Gastrocnemius medialis (tissue), 4 donors: ENCODE results near the gene CGNL1. TPM values are rescaled to one million over a fixed set of nuclear protein-coding genes. Genes with fewer than 3 reads are reported as not detected.

ENCODE experiments used
- ATAC-seq, 2 donors: fragments of 150-250 bp; one replicate each; pipeline ENCODE4 v1.9.1; 2016
- DNase-seq, 2 donors: peaks; one replicate each; pipeline ENCODE4 v3.0.0-alpha.2; 2019
- H3K27ac ChIP-seq, 4 donors: fragments of 200-600 bp; sonication (generic); 1 replicate in 1 of 4; 2 replicates in 3 of 4; pipeline ENCODE4 v1.5.1; 2016 to 2018; ENCODE audit warnings: mild to moderate bottlenecking in 2 of 4, moderate library complexity in 1 of 4
- H3K27me3 ChIP-seq, 3 donors: fragments of 200-600 bp; sonication (generic) in 2 of 3; 1 replicate in 1 of 3; 2 replicates in 2 of 3; pipeline versions ENCODE4 v1.5.1 to v1.6.0; 2016 to 2019; ENCODE audit warnings: mild to moderate bottlenecking in 1 of 3, moderate library complexity in 1 of 3
- H3K36me3 ChIP-seq, 2 donors: fragments of 200-600 bp; sonication (generic) in 1 of 2; one replicate each; pipeline ENCODE4 v1.5.1; 2017 to 2018
- H3K4me1 ChIP-seq, 2 donors: fragments of 200-600 bp; sonication (generic) in 1 of 2; one replicate each; pipeline ENCODE4 v1.5.1; 2016 to 2017; ENCODE audit warnings: mild to moderate bottlenecking in 2 of 2
- H3K4me3 ChIP-seq, 4 donors: fragments of 200-600 bp; sonication (generic) in 3 of 4; 1 replicate in 1 of 4; 2 replicates in 3 of 4; pipeline ENCODE4 v1.5.1; 2016 to 2019; ENCODE audit warnings: mild to moderate bottlenecking in 2 of 4
- H3K9me3 ChIP-seq, 3 donors: fragments of 200-600 bp; sonication (generic) in 2 of 3; 1 replicate in 1 of 3; 2 replicates in 2 of 3; pipeline ENCODE4 v1.5.1; 2016 to 2019
- CTCF ChIP-seq, 5 experiments: fragments of 450-650 bp in 3 of 5; fragments of 200-600 bp in 2 of 5; sonication (generic) in 2 of 5; IDR thresholded peaks in 4 of 5; conservative IDR thresholded peaks in 1 of 5; 1 replicate in 4 of 5; 2 replicates in 1 of 5; pipeline ENCODE4 v1.5.1; 2016 to 2019; ENCODE audit warnings: antibody characterized with exemption in 5 of 5, mild to moderate bottlenecking in 3 of 5, moderate library complexity in 3 of 5
- POLR2A ChIP-seq, 2 donors: fragments of 450-650 bp; IDR thresholded peaks; one replicate each; pipeline ENCODE4 v1.6.1; 2017; ENCODE audit warnings: antibody characterized with exemption in 2 of 2, mild to moderate bottlenecking in 2 of 2, moderate library complexity in 2 of 2
- in situ Hi-C, 4 donors: fragments of 200-750 bp; cut with MboI; loops; one replicate each; pipeline versions ENCODE4 v1.15.0 to v1.8.0; 2017; ENCODE audit warnings: low sequenced_read_pairs in 4 of 4
- intact Hi-C: fragments of 100-400 bp; cut with DNase I; formaldehyde crosslinking; loops from one replicate; pipeline ENCODE4 v1.15.1; 2023; ENCODE audit warnings: low total_unique reads
- total RNA-seq, 4 donors: library from RNA; depleted of rRNA; stranded (reverse); fragments of >200 nt; gene quantifications; one replicate each; pipeline versions ENCODE4 v1.1.0 to v1.2.3, GENCODE V29; 2016

CGNL1 gene
- total RNA-seq, 4 donors from 2014 or later, result 0.15 to 0.85 (median 0.49) TPM

GRCh38 chr15:57557267-57557666 is 181.0 kb downstream of the CGNL1 start:
- Histone ChIP-seq H3K4me1 (peaks cover 12 to 13% of the 10 kb centered on the region in 2 donors), H3K27me3 (no peaks in the 10 kb centered on the region), H3K9me3 (no peaks in the 10 kb centered on the region), H3K36me3 (no peaks in the 10 kb centered on the region), H3K27ac (no peak overlapping the region), H3K4me3 (no peak overlapping the region)
- ATAC-seq (no peak), DNase-seq (no peak)
- in situ Hi-C loops, result loop anchor here (10.0 to 25.0 kb wide), 5 partner anchors 88 to 505 kb away; partner anchors contain the start of gene ALDH1A2 (in 1 of the 4)
- no peak for TF ChIP-seq POLR2A (IDR thresholded peaks at IDR 0.05)
- TF ChIP-seq CTCF (IDR thresholded peaks at IDR 0.05 in 4 of 5, conservative IDR thresholded peaks at IDR 0.05 in 1 of 5), result no peak
- intact Hi-C loops, result loop anchor here (10.0 kb wide), 1 partner anchor 508 kb away; the partner anchor contains the start of gene ALDH1A2

GRCh38 chr15:57557810-57558209 is 181.5 kb downstream of the CGNL1 start:
- Histone ChIP-seq H3K4me1 (peaks cover 12 to 13% of the 10 kb centered on the region in 2 donors), H3K36me3 (no peaks in the 10 kb centered on the region), H3K4me3 (no peak overlapping the region), H3K27me3 (no peaks in the 10 kb centered on the region), H3K27ac (no peak overlapping the region), H3K9me3 (no peaks in the 10 kb centered on the region)
- DNase-seq, result no peak
- no peak for ATAC-seq
- no peak for TF ChIP-seq POLR2A (IDR thresholded peaks at IDR 0.05)
- no peak for TF ChIP-seq CTCF (IDR thresholded peaks at IDR 0.05 in 4 of 5, conservative IDR thresholded peaks at IDR 0.05 in 1 of 5)
- intact Hi-C loops, result loop anchor here (10.0 kb wide), 1 partner anchor 507 kb away; the partner anchor contains the start of gene ALDH1A2
- in situ Hi-C loops, result loop anchor here (10.0 to 25.0 kb wide), 5 partner anchors 87 to 504 kb away; partner anchors contain the start of gene ALDH1A2 (in 1 of the 4)

GRCh38 chr15:57559875-57560274 is 183.6 kb downstream of the CGNL1 start:
- H3K36me3 ChIP-seq, result no peaks in the 10 kb centered on the region
- DNase-seq (peak; percentile 19 to 59), ATAC-seq (peak; percentile 65 to 73)
- no peak overlapping the region for H3K27ac ChIP-seq
- intact Hi-C loops (loop anchor here (1.0 to 10.0 kb wide), 6 partner anchors 52 to 505 kb away; partner anchors contain the start of genes ALDH1A2 and POLR2M), in situ Hi-C loops (loop anchor here (5.0 to 25.0 kb wide), 7 partner anchors 52 to 502 kb away; partner anchors contain the start of gene ALDH1A2 (in 1 of the 4))
- H3K27me3 ChIP-seq, result no peaks in the 10 kb centered on the region
- no peaks in the 10 kb centered on the region for H3K9me3 ChIP-seq
- TF ChIP-seq POLR2A (IDR thresholded peaks at IDR 0.05), result no peak
- peak; percentile 80 to 90 (median 87) for TF ChIP-seq CTCF (IDR thresholded peaks at IDR 0.05 in 4 of 5, conservative IDR thresholded peaks at IDR 0.05 in 1 of 5)
- H3K4me3 ChIP-seq, result no peak overlapping the region
- peaks cover 4 to 8% of the 10 kb centered on the region in 2 donors for H3K4me1 ChIP-seq

- no peaks in the 10 kb centered on the region for H3K27me3 ChIP-seq
- intact Hi-C loops, result loop anchor here (2.0 to 5.0 kb wide), 4 partner anchors 76 to 300 kb away; partner anchors contain the start of gene POLR2M
- peak overlapping the region in 3 of 4 donors; percentile 38 to 47 (median 41) for H3K27ac ChIP-seq
- no peak overlapping the region for H3K4me3 ChIP-seq
- TF ChIP-seq CTCF (IDR thresholded peaks at IDR 0.05 in 4 of 5, conservative IDR thresholded peaks at IDR 0.05 in 1 of 5) (peak; percentile 85 to 93 (median 90)), POLR2A (IDR thresholded peaks at IDR 0.05) (no peak)
- no peaks in the 10 kb centered on the region for H3K9me3 ChIP-seq
- H3K4me1 ChIP-seq, result no peaks in the 10 kb centered on the region
- in situ Hi-C loops, result loop anchor here in 3 of 4 donors (5.0 to 25.0 kb wide), 5 partner anchors 51 to 501 kb away; partner anchors contain the start of gene ALDH1A2 (in 1 of the 3)
- peak; percentile 52 to 70 for DNase-seq
- no peaks in the 10 kb centered on the region for H3K36me3 ChIP-seq
- peak; percentile 87 to 96 for ATAC-seq
These were observed 184.9 kb downstream of the CGNL1 start for GRCh38 chr15:57561041-57561711.
